Ectodermal cell (in vitro differentiated cells): ENCODE results near the gene TLE4. TPM values are rescaled to one million over a fixed set of nuclear protein-coding genes. Genes with fewer than 3 reads are reported as not detected.
"Not testable (repeated sequence)": the region's sequence is repeated elsewhere in the genome, so short reads cannot be mapped to it uniquely, and the experiment has no call there.

Experiments used
- H3K27ac ChIP-seq: 2 replicates; pipeline ENCODE4 v1.7.0; 2013; ENCODE audit warnings: mild to moderate bottlenecking, low read depth, low read length; ENCODE audit not compliant: insufficient read depth, poor library complexity, severe bottlenecking
- H3K27me3 ChIP-seq: 2 replicates; pipeline ENCODE4 v1.7.0; 2013; ENCODE audit warnings: mild to moderate bottlenecking, low read length; ENCODE audit not compliant: insufficient read depth, control insufficient read depth, poor library complexity, severe bottlenecking
- H3K36me3 ChIP-seq: one replicate; pipeline ENCODE4 v1.7.0; 2013; ENCODE audit warnings: low read length; ENCODE audit not compliant: control insufficient read depth, insufficient read depth
- H3K4me1 ChIP-seq: one replicate; pipeline ENCODE4 v1.7.0; 2013; ENCODE audit warnings: low read length; ENCODE audit not compliant: control insufficient read depth, insufficient read depth
- H3K4me3 ChIP-seq: 2 replicates; pipeline ENCODE4 v1.7.0; 2013; ENCODE audit warnings: low read depth, low read length, control low read depth; ENCODE audit not compliant: insufficient read depth
- H3K9me3 ChIP-seq: 2 replicates; pipeline ENCODE4 v1.7.0; 2013; ENCODE audit warnings: mild to moderate bottlenecking, low read length, moderate library complexity; ENCODE audit not compliant: control insufficient read depth
- WGBS, 2 experiments: methylation state at CpG; one replicate each; pipeline ENCODE4 v1.1.7; 2013; ENCODE audit warnings: missing lambda C conversion rate in 2 of 2; 5-methylcytosine and 5-hydroxymethylcytosine counted together
- polyA plus RNA-seq, 4 experiments: library from polyadenylated mRNA; stranded (reverse); fragments of 50-300 nt; gene quantifications; one replicate each; pipeline ENCODE4 v1.2.3, GENCODE V29; 2013

The TLE4 gene
- 227 TPM for polyA plus RNA-seq (2013, experiment 1 of 4)
- polyA plus RNA-seq (2013, experiment 2 of 4), result 243 TPM
- polyA plus RNA-seq (2013, experiment 3 of 4), result 191 TPM
- polyA plus RNA-seq (2013, experiment 4 of 4), result 201 TPM

DNA sequence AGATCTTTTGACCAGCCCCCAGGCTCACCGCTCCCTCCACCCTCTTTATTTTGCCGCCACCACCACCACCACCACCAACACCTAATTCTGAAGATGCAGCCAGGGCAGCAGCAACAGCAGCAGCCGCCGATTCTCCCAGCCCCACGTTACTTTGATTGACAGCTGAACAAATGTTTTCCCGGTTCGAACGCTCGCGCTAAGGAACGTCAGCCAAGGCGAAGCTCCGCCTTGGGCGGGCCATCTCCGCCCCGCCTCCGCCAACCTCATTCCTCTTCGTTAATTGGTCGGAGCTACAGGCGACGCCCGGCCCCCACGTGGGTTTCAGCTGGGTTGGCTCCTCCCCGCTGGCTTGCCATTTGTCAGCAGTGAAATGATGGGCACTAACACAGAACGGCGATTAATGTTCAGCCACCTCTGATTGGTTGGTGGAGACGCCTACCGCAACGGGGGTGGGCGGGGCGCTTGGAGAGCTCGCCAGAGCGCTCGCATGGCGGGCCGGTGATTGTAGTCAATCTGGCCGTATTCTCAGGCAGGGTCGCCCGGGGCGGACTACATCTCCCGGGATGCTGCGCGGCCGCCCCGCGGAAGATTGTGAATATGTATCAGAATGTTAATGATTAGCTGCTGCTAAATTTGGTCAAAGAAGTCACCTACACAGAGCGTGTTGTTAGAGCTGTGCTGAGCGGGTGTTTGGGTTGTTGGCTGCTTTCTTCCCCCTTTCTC is at the start of gene TLE4:
Gene TLE4, plus strand, starts transcription at position 657 of the 723 bp plus-strand sequence. CDS start 826 bp downstream, outside the sequence.
- Histone ChIP-seq H3K27me3 (peaks cover 8% of the 10 kb centered on the region), H3K4me1 (no peaks in the 10 kb centered on the region), H3K36me3 (no peaks in the 10 kb centered on the region), H3K4me3 (peak within 1 kb of the TSS; percentile 75), H3K9me3 (no peaks in the 10 kb centered on the region), H3K27ac (peak within 1 kb of the TSS; percentile 95)
- 0% methylated on average over 48 of the region's 48 CpGs for WGBS, 2 experiments

- no peak overlapping the region for H3K27ac ChIP-seq
- no peaks in the 10 kb centered on the region for H3K9me3 ChIP-seq
- no peaks in the 10 kb centered on the region for H3K36me3 ChIP-seq
- no peak overlapping the region for H3K4me3 ChIP-seq
- 92 to 95% methylated on average over 4 of the region's 4 CpGs for WGBS, 2 experiments
- no peaks in the 10 kb centered on the region for H3K4me1 ChIP-seq
- no peaks in the 10 kb centered on the region for H3K27me3 ChIP-seq
Measured at GRCh38 chr9:79522793-79523192, 49.0 kb upstream of the TLE4 start.

GRCh38 chr9:79524266-79524665 is 47.5 kb upstream of the TLE4 start:
- no peaks in the 10 kb centered on the region for H3K27me3 ChIP-seq
- no peaks in the 10 kb centered on the region for H3K9me3 ChIP-seq
- H3K4me3 ChIP-seq, result no peak overlapping the region
- no peak overlapping the region for H3K27ac ChIP-seq
- H3K4me1 ChIP-seq, result no peaks in the 10 kb centered on the region
- no peaks in the 10 kb centered on the region for H3K36me3 ChIP-seq

DNA sequence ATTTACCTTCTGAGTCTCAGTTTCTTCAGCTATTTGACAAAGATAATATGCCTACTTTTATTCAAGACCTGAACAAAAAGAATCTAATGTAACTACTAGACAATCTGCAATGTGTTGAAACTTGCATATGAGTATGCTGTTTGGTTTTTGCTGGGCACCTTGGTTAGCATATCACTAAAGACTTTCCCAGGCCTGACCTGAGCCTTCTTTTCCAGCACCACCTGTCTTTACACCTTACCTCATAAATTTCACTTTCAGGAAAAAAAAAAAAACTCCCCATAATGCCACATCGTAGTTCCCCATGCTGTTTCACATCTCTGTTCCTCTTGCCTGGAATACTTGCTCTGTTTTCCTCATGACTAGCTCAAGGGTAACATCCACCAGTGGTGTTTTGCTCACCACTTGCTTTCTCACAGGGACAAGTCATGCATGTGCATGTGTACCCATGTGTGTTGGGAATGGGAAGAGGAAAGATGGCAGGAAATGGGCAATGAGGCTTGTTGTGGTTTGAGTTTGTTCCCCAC is 45.6 kb upstream of the TLE4 start:
- H3K36me3 ChIP-seq, result no peaks in the 10 kb centered on the region
- no peaks in the 10 kb centered on the region for H3K4me1 ChIP-seq
- H3K4me3 ChIP-seq, result no peak overlapping the region
- H3K9me3 ChIP-seq, result no peaks in the 10 kb centered on the region
- H3K27me3 ChIP-seq, result no peaks in the 10 kb centered on the region
- H3K27ac ChIP-seq, result no peak overlapping the region
- 83 to 96% methylated on average over 1 of the region's 1 CpG for WGBS, 2 experiments

DNA sequence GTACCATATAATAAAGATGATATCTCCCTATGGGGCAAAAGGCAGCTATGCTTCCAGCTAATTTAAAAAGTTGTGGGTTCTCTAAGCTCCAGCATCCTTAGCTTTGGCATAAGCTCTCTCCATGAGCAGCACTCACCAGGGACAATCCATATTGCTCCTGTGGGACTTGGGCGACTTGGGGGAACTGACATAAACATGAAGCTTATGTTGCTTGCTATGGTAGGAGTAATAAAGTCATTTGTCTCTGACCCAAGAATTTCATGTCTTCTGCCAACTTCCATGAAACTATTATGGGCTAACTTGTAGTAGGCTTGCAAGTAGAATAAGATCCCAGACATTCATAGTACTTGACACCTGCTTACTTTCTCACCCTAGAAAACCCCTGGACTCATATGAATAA is 36.2 kb upstream of the TLE4 start:
- Histone ChIP-seq H3K27me3 (no peaks in the 10 kb centered on the region), H3K4me3 (no peak overlapping the region), H3K36me3 (no peaks in the 10 kb centered on the region), H3K9me3 (no peaks in the 10 kb centered on the region), H3K4me1 (no peaks in the 10 kb centered on the region), H3K27ac (no peak overlapping the region)
- 91 to 96% methylated on average over 1 of the region's 1 CpG for WGBS, 2 experiments

GRCh38 chr9:79537838-79538237 is 33.9 kb upstream of the TLE4 start:
- no peaks in the 10 kb centered on the region for H3K4me1 ChIP-seq
- H3K36me3 ChIP-seq, result no peaks in the 10 kb centered on the region
- WGBS, 2 experiments, result 88 to 92% methylated on average over 2 of the region's 2 CpGs
- H3K27me3 ChIP-seq, result no peaks in the 10 kb centered on the region
- H3K9me3 ChIP-seq, result no peaks in the 10 kb centered on the region
- H3K27ac ChIP-seq, result no peak overlapping the region
- no peak overlapping the region for H3K4me3 ChIP-seq

GRCh38 chr9:79542735-79543620 is 28.8 kb upstream of the TLE4 start:
- no peak overlapping the region for H3K27ac ChIP-seq
- H3K4me3 ChIP-seq, result no peak overlapping the region
- H3K27me3 ChIP-seq, result no peaks in the 10 kb centered on the region
- no peaks in the 10 kb centered on the region for H3K9me3 ChIP-seq
- H3K4me1 ChIP-seq, result no peaks in the 10 kb centered on the region
- WGBS, 2 experiments, result 87 to 93% methylated on average over 3 of the region's 3 CpGs
- H3K36me3 ChIP-seq, result no peaks in the 10 kb centered on the region

DNA sequence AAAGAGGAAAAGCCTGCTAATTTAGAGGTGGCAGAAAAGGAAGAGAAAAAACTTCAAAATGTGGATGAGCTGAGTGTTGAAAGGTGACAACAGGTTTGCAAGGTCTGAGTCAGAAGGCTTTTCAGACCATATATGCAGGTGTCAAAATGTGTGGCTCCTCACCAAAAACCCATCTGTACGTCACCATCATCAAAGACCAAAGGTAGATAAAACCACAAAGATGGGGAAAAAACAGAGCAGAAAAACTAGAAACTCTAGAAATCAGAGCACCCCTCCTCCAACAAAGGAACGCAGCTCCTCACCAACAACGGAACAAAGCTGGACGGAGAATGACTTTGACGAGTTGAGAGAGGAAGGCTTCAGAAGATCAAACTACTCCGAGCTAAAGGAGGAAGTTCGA is 27.4 kb upstream of the TLE4 start:
- not testable (repeated sequence) for H3K27ac ChIP-seq, H3K36me3 ChIP-seq, H3K9me3 ChIP-seq, H3K4me3 ChIP-seq, H3K27me3 ChIP-seq, H3K4me1 ChIP-seq
- 92 to 100% methylated on average over 4 to 7 of the region's 7 CpGs for WGBS, 2 experiments

DNA sequence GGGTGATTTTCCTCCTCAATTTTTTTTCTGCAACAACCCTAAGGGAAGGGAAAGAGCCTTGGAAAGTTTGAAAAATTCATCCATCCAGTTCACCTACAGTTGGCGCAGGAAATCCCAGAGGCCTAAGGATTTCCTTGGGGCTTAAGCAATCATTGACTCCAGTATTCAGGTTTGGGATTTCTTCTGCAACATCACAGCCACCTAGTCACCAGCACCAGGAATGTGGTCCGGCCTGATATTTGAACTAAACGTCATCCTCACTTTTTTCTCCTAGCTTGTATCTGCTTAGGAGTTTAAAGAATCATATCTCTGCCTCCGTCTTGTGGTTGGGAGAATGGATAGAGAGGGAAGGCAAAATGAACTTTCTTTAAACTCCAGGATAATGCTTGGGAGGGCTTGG is 20.2 kb upstream of the TLE4 start:
- Histone ChIP-seq H3K9me3 (no peaks in the 10 kb centered on the region), H3K4me1 (no peaks in the 10 kb centered on the region), H3K36me3 (no peaks in the 10 kb centered on the region), H3K27me3 (no peaks in the 10 kb centered on the region), H3K27ac (no peak overlapping the region), H3K4me3 (no peak overlapping the region)
- 95 to 96% methylated on average over 3 to 4 of the region's 4 CpGs for WGBS, 2 experiments

- Histone ChIP-seq H3K4me3 (no peak overlapping the region), H3K36me3 (no peaks in the 10 kb centered on the region), H3K4me1 (no peaks in the 10 kb centered on the region), H3K27ac (no peak overlapping the region), H3K9me3 (no peaks in the 10 kb centered on the region), H3K27me3 (no peaks in the 10 kb centered on the region)
- 82 to 89% methylated on average over 1 of the region's 1 CpG for WGBS, 2 experiments
Measured at GRCh38 chr9:79551994-79552393, 19.8 kb upstream of the TLE4 start.
